ENCODE measurements around the gene ECE2.

Gene ECE2

DNA sequence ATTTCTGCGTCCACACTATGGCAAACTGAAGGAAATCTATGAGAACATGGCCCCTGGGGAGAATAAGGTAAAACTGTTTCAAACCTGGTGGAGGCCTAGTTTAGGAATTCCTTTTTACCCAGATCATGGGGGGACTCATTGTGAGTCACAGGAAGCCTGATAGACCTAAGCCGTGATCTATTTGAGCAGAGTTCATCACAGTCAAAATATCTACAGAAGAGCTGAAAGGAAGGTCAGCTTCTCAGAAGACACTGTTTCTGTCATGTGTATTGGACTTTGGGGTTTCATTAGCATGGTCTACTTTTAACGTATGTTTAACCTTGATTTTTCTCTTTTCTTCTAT, 24.5 kb downstream of the ECE2 start:
- H3K4me1 Mint-ChIP-seq: peaks cover 15% of the 10 kb centered on the region
- ATAC-seq (ENCODE audit: low read depth): no peak
- H3K36me3 Mint-ChIP-seq: peaks cover 15% of the 10 kb centered on the region
- H3K9me3 Mint-ChIP-seq: no peaks in the 10 kb centered on the region
- H3K4me3 Mint-ChIP-seq: peak overlapping the region; percentile 87
- H3K27me3 Mint-ChIP-seq: no peaks in the 10 kb centered on the region
- H3K27ac Mint-ChIP-seq: no peak overlapping the region
- no peak for DNase-seq (ENCODE audit: low spot score in 2 of 2)

DNA sequence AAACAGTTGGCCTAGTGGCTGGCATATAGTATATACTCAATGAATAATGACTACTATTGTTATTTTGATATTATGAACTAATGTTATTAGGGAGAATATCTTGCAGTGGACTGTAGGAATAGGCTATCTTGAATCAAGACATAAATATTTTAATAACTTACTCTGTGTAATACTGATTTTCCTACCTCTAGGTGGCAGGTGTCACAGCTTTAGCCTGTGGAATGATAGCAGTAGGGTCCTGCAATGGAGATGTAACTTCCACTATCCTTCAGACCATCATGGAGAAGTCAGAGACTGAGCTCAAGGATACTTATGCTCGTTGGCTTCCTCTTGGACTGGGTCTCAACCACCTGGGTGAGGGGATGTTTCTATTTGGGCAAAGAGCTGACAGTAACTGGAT, 29.8 kb downstream of the ECE2 start:
- H3K36me3 Mint-ChIP-seq: peaks cover 39% of the 10 kb centered on the region
- no peaks in the 10 kb centered on the region for H3K9me3 Mint-ChIP-seq
- H3K4me3 Mint-ChIP-seq: no peak overlapping the region
- DNase-seq (ENCODE audit: low spot score in 2 of 2): no peak
- ATAC-seq (ENCODE audit: low read depth): peak; percentile 59
- peaks cover 3% of the 10 kb centered on the region for H3K4me1 Mint-ChIP-seq
- no peaks in the 10 kb centered on the region for H3K27me3 Mint-ChIP-seq
- H3K27ac Mint-ChIP-seq: no peak overlapping the region

DNA sequence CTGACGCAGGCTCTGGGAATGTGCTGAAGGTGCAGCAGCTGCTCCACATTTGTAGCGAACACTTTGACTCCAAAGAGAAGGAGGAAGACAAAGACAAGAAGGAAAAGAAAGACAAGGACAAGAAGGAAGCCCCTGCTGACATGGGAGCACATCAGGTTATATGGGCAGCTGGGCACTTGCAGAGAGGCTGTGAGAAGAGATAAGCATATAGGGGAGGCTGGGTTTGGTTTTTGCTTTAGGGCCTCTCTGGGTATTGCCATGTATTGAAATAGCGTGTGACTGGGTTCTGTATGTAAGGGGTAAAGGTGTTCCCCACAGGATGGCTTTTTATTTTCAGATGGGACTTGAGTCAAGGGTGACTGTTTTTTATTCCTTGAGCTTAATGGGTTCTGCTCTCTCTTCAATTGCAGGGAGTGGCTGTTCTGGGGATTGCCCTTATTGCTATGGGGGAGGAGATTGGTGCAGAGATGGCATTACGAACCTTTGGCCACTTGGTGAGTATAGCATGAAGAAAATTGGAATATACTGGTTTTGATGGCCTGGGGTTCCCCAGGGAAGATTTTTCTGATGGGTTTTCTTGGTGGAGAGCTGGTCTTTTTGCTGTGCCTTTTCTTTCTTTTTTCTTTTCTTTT, 30.6 kb downstream of the ECE2 start:
- Mint-ChIP-seq H3K36me3 (peaks cover 39% of the 10 kb centered on the region), H3K4me3 (no peak overlapping the region), H3K27ac (peak overlapping the region; percentile 6), H3K27me3 (no peaks in the 10 kb centered on the region), H3K9me3 (no peaks in the 10 kb centered on the region), H3K4me1 (peaks cover 2% of the 10 kb centered on the region)
- ATAC-seq (ENCODE audit: low read depth): no peak
- DNase-seq (ENCODE audit: low spot score in 2 of 2): no peak

DNA sequence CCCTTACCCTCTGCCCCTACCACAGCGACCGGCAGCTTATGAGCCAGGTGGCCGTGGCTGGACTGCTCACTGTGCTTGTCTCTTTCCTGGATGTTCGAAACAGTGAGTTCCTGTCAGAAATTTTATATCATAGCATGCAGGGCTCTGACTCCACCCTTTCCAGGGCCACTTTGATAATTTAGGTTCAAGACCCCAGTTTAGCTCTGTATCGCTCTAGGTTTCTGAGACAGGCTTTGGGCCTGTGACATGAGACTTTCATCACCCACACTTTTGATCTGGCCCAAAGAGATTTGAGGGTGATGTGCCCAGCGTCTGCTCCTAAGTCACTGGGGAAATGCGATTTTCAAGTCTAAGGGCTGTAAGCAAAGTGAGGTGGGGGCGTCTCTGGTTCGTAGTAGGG, 32.1 kb downstream of the ECE2 start:
- Mint-ChIP-seq H3K27me3 (no peaks in the 10 kb centered on the region), H3K9me3 (no peaks in the 10 kb centered on the region), H3K36me3 (peaks cover 37% of the 10 kb centered on the region), H3K4me1 (peaks cover 2% of the 10 kb centered on the region), H3K27ac (no peak overlapping the region), H3K4me3 (no peak overlapping the region)
- ATAC-seq (ENCODE audit: low read depth) (no peak), DNase-seq (ENCODE audit: low spot score in 2 of 2) (no peak)

DNA sequence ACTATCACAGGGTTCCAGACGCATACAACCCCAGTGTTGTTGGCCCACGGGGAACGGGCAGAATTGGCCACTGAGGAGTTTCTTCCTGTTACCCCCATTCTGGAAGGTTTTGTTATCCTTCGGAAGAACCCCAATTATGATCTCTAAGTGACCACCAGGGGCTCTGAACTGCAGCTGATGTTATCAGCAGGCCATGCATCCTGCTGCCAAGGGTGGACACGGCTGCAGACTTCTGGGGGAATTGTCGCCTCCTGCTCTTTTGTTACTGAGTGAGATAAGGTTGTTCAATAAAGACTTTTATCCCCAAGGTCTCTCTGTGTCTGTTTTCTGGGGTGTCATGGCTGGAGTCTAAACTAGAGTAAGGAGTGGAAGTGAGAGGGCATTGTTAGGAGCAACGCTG, 32.9 kb downstream of the ECE2 start:
- H3K4me1 Mint-ChIP-seq: peaks cover 2% of the 10 kb centered on the region
- no peaks in the 10 kb centered on the region for H3K27me3 Mint-ChIP-seq
- H3K4me3 Mint-ChIP-seq: no peak overlapping the region
- peaks cover 30% of the 10 kb centered on the region for H3K36me3 Mint-ChIP-seq
- no peak overlapping the region for H3K27ac Mint-ChIP-seq
- H3K9me3 Mint-ChIP-seq: no peaks in the 10 kb centered on the region
- ATAC-seq (ENCODE audit: low read depth) (no peak), DNase-seq (ENCODE audit: low spot score in 2 of 2) (no peak)

DNA sequence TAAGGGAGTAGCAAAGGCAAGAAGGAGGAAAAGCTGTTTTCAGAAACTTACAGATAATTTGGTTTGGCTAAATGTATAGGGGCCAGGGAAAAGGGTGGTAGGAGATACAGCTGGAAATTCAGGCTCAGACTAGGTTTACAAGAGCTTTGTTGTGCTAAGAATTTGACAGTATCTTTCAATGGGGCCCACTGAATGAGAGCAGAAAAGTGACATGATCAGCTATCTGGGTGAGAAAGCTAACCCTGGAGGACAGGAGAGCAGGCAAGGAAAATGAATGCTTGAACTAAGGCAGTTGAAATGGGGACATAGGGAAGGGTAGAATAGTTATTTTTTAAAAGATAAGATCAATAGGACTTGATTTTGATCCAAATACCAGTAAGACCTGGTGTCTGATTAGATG, 35.8 kb downstream of the ECE2 start:
- no peak overlapping the region for H3K4me3 Mint-ChIP-seq

DNA sequence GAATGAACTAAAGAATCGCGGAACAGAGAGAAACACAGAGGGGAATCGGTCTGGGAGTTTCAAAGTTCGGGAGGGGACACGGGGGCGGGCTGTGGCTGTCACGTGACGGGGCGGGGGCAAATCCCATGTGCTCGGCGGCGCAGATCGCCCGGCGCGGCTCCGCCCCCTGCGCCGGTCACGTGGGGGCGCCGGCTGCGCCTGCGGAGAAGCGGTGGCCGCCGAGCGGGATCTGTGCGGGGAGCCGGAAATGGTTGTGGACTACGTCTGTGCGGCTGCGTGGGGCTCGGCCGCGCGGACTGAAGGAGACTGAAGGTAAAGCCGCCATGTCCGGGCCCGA, 38.5 kb downstream of the ECE2 start, which contains the start of gene EIF4G1:
TSS of gene EIF4G1 (plus strand) at position 244 of the 337 bp plus-strand sequence. CDS start 1,191 bp downstream, outside the sequence.
- ATAC-seq (ENCODE audit: low read depth) (peak; percentile 87), DNase-seq (ENCODE audit: low spot score in 2 of 2) (peak; percentile 85 to 88)
- peak within 1 kb of the TSS; percentile 82 for H3K4me3 Mint-ChIP-seq
- peak within 1 kb of the TSS; percentile 84 for H3K27ac Mint-ChIP-seq
- H3K27me3 Mint-ChIP-seq: no peaks in the 10 kb centered on the region
- H3K4me1 Mint-ChIP-seq: peaks cover 20% of the 10 kb centered on the region
- H3K36me3 Mint-ChIP-seq: peaks cover 7% of the 10 kb centered on the region
- no peaks in the 10 kb centered on the region for H3K9me3 Mint-ChIP-seq

More for the DNA sequence above, 35.8 kb downstream of the ECE2 start:
- DNase-seq (ENCODE audit: low spot score in 2 of 2) (no peak), ATAC-seq (ENCODE audit: low read depth) (no peak)
- no peak overlapping the region for H3K27ac Mint-ChIP-seq
- no peaks in the 10 kb centered on the region for H3K27me3 Mint-ChIP-seq
- H3K9me3 Mint-ChIP-seq: no peaks in the 10 kb centered on the region
- H3K36me3 Mint-ChIP-seq: peaks cover 16% of the 10 kb centered on the region
- H3K4me1 Mint-ChIP-seq: peaks cover 5% of the 10 kb centered on the region

DNA sequence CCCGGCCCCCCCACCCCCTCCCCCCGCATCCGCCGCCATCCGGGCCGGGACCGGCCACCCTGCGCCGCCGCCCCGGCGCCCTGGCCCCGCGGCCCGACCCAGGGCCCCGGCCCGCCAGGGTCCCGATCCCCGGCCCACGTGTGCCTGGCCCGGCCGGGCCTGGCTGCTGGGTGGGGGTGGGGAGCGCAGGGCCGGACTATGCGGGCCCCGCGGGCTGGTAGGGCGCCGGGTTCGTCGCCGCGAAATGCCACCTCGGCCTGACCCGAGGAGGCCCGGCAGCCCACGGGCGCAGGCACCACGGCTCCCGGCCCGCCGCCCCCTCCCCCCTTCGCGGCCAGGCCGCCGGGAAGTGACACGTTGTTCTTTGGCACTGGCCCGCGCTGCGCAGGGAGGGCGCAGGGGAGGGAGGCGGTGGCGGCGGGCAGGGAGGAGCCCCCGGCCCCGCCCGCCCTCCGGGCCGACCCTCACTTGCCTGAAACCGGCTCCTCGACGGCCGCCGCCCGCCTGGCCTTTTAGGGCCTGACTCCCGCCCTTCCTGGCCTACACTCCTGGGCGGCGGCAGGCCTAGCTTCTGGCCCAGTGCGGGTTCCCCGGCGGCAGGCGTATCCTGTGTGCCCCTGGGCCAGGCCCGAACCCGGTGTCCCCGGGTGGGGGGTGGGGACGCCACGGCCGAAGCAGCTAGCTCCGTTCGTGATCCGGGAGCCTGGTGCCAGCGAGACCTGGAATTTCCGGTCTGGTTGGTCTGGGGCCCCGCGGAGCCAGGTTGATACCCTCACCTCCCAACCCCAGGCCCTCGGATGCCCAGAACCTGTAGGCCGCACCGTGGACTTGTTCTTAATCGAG, 39.1 kb downstream of the ECE2 start:
- Mint-ChIP-seq H3K27me3 (no peaks in the 10 kb centered on the region), H3K9me3 (no peaks in the 10 kb centered on the region), H3K4me1 (peaks cover 24% of the 10 kb centered on the region), H3K36me3 (peaks cover 8% of the 10 kb centered on the region), H3K4me3 (peak overlapping the region; percentile 82), H3K27ac (peak overlapping the region; percentile 84)
- ATAC-seq (ENCODE audit: low read depth): peak; percentile 46
- DNase-seq (ENCODE audit: low spot score in 2 of 2): peak; percentile 54 to 63

DNA sequence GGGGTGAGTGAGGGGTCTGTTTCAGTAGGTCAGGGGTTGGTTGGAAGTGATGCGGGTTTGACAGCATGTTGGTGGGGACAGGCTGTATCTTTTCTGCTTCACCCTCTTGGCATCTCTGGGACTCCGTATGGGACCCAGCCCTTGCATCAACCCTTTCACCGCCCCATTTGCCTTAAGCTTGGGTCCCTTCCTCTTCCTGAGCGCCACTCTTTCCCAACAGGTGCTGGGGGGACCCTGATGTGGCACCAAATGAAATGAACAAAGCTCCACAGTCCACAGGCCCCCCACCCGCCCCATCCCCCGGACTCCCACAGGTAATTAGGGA, 39.7 kb downstream of the ECE2 start:
- no peaks in the 10 kb centered on the region for H3K27me3 Mint-ChIP-seq
- ATAC-seq (ENCODE audit: low read depth): no peak

DNA sequence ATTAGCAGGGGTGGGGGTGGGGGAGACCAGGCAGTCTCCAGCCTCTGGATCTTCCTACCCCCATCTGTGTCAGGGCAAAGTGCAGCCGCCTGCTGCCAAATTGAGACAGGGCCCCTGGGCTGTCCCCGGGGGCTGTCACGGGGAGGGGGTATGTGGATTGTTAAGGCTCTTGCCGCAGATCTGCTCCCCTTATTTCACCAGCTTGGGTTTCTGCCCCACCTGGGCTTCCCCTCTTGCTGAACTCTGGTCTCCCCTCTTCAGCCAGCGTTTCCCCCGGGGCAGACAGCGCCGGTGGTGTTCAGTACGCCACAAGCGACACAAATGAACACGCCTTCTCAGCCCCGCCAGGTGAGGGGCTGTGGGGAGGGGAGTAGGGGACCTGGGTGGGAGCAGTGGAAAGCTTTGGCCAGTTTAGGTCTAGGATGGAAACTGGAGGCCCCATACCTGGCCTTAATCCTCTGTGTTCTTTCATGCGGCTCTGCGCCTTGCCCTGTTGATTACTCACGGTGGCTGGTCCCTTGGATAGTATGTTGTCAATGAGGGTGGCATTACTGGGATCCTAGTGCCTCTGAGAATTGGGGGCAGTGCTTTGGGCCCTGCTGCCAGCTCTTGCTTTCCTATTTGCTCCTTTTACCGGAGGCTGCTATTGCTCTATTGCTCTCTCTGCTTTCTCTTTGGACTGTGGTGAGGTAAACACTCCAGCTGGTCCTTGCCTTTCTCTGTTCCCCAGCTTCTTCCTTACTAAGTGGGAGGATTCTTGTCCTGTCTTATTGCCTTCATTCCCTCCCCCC, 40.2 kb downstream of the ECE2 start:
- H3K4me1 Mint-ChIP-seq: peaks cover 24% of the 10 kb centered on the region
- H3K27ac Mint-ChIP-seq: peak overlapping the region; percentile 78
- H3K9me3 Mint-ChIP-seq: no peaks in the 10 kb centered on the region
- peaks cover 11% of the 10 kb centered on the region for H3K36me3 Mint-ChIP-seq
- H3K4me3 Mint-ChIP-seq: peak overlapping the region; percentile 80
- no peak for ATAC-seq (ENCODE audit: low read depth)
- DNase-seq (ENCODE audit: low spot score in 2 of 2): no peak
- no peaks in the 10 kb centered on the region for H3K27me3 Mint-ChIP-seq

More for the DNA sequence above, 39.7 kb downstream of the ECE2 start:
- DNase-seq (ENCODE audit: low spot score in 2 of 2): no peak
- peak overlapping the region; percentile 78 for H3K27ac Mint-ChIP-seq
- H3K9me3 Mint-ChIP-seq: no peaks in the 10 kb centered on the region
- peak overlapping the region; percentile 80 for H3K4me3 Mint-ChIP-seq
- H3K36me3 Mint-ChIP-seq: peaks cover 7% of the 10 kb centered on the region
- H3K4me1 Mint-ChIP-seq: peaks cover 24% of the 10 kb centered on the region

DNA sequence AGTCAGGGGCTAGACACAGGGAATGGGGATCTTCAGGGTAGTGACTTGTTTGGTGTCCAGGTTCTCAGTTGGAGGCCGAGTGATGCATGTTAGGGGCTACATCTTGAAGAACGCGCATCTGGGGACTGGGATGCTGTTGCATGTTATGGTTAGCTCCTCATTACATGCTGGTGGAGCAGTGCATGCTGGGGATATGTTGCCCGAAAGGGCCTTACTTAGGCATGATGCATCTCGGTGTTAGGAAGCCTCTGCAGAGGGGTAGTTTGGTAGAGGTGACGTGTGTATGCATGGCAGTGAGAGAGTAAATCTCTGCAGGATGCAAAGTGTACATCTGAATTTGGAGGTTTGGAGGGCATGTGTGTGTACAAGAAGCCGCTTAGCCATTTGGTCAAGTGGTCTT, 41.0 kb downstream of the ECE2 start:
- Mint-ChIP-seq H3K27me3 (no peaks in the 10 kb centered on the region), H3K4me1 (peaks cover 24% of the 10 kb centered on the region), H3K27ac (peak overlapping the region; percentile 78), H3K9me3 (no peaks in the 10 kb centered on the region), H3K4me3 (peak overlapping the region; percentile 80), H3K36me3 (peaks cover 18% of the 10 kb centered on the region)
- ATAC-seq (ENCODE audit: low read depth) (no peak), DNase-seq (ENCODE audit: low spot score in 2 of 2) (no peak)

DNA sequence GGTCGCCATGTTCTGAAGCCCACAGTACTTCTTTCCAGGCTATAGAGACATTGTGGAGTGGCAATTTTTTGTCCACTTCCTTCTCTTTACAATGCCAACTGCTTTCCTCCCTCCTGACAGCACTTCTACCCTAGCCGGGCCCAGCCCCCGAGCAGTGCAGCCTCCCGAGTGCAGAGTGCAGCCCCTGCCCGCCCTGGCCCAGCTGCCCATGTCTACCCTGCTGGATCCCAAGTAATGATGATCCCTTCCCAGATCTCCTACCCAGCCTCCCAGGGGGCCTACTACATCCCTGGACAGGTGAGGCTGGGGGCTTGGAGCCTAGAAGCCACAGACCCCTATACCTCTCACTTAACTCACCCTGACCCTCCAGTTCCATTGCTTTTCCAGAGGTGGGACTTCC, 41.4 kb downstream of the ECE2 start:
- no peak overlapping the region for H3K4me3 Mint-ChIP-seq
- ATAC-seq (ENCODE audit: low read depth) (no peak), DNase-seq (ENCODE audit: low spot score in 2 of 2) (no peak)
- H3K27ac Mint-ChIP-seq: peak overlapping the region; percentile 9
- no peaks in the 10 kb centered on the region for H3K27me3 Mint-ChIP-seq
- peaks cover 24% of the 10 kb centered on the region for H3K4me1 Mint-ChIP-seq
- peaks cover 20% of the 10 kb centered on the region for H3K36me3 Mint-ChIP-seq
- no peaks in the 10 kb centered on the region for H3K9me3 Mint-ChIP-seq

DNA sequence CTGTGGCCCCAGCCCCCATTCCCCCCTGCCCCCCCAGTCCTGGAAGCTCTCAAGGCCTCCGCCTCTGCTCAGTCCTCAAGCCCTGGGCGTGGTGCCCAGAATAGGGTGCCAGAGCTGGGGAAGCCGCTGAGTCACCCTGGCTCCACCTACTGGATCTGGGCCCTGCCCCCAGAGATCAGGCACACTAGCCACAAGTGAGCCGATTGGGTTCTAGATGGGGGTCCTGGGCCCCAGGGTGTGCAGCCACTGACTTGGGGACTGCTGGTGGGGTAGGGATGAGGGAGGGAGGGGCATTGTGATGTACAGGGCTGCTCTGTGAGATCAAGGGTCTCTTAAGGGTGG, 44.3 kb downstream of the ECE2 start:
- H3K36me3 Mint-ChIP-seq: peaks cover 39% of the 10 kb centered on the region

DNA sequence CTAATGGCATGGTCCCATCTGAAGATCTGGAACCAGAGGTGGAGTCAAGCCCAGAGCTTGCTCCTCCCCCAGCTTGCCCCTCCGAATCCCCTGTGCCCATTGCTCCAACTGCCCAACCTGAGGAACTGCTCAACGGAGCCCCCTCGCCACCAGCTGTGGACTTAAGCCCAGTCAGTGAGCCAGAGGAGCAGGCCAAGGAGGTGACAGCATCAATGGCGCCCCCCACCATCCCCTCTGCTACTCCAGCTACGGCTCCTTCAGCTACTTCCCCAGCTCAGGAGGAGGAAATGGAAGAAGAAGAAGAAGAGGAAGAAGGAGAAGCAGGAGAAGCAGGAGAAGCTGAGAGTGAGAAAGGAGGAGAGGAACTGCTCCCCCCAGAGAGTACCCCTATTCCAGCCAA, 45.8 kb downstream of the ECE2 start:
- no peak for DNase-seq (ENCODE audit: low spot score in 2 of 2)
- no peak for ATAC-seq (ENCODE audit: low read depth)
- Mint-ChIP-seq H3K27ac (no peak overlapping the region), H3K4me1 (peaks cover 19% of the 10 kb centered on the region), H3K27me3 (no peaks in the 10 kb centered on the region), H3K4me3 (no peak overlapping the region), H3K36me3 (peaks cover 47% of the 10 kb centered on the region), H3K9me3 (no peaks in the 10 kb centered on the region)

More for the DNA sequence above, 44.3 kb downstream of the ECE2 start:
- DNase-seq (ENCODE audit: low spot score in 2 of 2): no peak
- no peak overlapping the region for H3K4me3 Mint-ChIP-seq
- no peak overlapping the region for H3K27ac Mint-ChIP-seq
- no peak for ATAC-seq (ENCODE audit: low read depth)
- no peaks in the 10 kb centered on the region for H3K9me3 Mint-ChIP-seq
- peaks cover 24% of the 10 kb centered on the region for H3K4me1 Mint-ChIP-seq
- no peaks in the 10 kb centered on the region for H3K27me3 Mint-ChIP-seq

All from memory B cell (primary cell).